GM13977 (cell line): ENCODE measurements around the gene ZAR1.
"Not testable (repeated sequence)": the region's sequence is repeated elsewhere in the genome, so short reads cannot be mapped to it uniquely, and the experiment has no call there.

Experiments
- DNase-seq: peaks from one replicate; pipeline ENCODE4 v3.0.0; 2012; ENCODE audit warnings: low spot score
- in situ Hi-C: fragments of 300-500 bp; cut with MboI; formaldehyde crosslinking; loops from one replicate; pipeline ENCODE4 v1.12.0; 2022; ENCODE audit warnings: low sequenced_read_pairs, low pct_unique_long_range_greater_than_20kb, mixed read lengths, inconsistent platforms; ENCODE audit not compliant: unreplicated experiment
- TF ChIP-seq, protein P1 (sequence below): IDR thresholded peaks from 2 replicates; pipeline ENCODE4 v1.5.1; 2012; ENCODE audit warnings: mild to moderate bottlenecking, control low read depth; ENCODE audit not compliant: insufficient read depth; ENCODE audit errors: extremely low read depth, missing control alignments

Gene ZAR1

DNA sequence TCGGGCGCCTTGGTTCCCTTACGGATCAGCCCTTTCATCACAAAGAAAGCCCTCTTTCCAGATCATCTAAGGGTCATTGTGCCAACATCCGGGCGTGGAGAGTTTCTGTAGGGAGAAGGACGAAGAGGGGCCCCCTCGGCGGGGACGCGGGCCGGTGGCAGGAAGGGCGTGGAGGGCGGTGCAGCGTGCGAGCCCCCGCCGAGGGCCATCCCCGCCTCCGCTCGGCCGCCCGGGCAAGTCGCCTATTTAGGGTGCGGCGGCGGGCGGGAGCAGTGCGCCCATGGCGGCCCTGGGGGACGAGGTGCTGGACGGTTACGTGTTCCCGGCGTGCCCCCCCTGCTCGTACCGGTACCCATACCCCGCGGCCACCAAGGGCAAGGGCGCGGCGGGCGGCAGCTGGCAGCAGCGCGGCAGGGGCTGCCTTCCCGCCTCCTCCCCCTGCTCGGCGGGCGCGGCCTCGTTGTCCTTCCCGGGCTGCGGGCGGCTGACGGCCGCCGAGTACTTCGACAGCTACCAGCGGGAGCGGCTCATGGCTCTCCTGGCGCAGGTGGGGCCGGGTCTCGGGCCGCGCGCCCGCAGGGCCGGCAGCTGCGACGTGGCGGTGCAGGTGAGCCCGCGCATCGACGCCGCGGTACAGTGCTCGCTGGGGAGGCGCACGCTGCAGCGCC, at the start of gene ZAR1:
TSS of gene ZAR1 (plus strand) at position 241 of the 668 bp plus-strand sequence. CDS start at position 281, 40 bp downstream.
- in situ Hi-C loops, result no loop called here
- peak; percentile 60 for DNase-seq
- TF ChIP-seq, protein P1, sequence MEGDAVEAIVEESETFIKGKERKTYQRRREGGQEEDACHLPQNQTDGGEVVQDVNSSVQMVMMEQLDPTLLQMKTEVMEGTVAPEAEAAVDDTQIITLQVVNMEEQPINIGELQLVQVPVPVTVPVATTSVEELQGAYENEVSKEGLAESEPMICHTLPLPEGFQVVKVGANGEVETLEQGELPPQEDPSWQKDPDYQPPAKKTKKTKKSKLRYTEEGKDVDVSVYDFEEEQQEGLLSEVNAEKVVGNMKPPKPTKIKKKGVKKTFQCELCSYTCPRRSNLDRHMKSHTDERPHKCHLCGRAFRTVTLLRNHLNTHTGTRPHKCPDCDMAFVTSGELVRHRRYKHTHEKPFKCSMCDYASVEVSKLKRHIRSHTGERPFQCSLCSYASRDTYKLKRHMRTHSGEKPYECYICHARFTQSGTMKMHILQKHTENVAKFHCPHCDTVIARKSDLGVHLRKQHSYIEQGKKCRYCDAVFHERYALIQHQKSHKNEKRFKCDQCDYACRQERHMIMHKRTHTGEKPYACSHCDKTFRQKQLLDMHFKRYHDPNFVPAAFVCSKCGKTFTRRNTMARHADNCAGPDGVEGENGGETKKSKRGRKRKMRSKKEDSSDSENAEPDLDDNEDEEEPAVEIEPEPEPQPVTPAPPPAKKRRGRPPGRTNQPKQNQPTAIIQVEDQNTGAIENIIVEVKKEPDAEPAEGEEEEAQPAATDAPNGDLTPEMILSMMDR, result no peak

- DNase-seq, in situ Hi-C loops: not testable (repeated sequence)
Measured at GRCh38 chr4:48440914-48441313, 49.1 kb upstream of the ZAR1 start.

GRCh38 chr4:48445704-48446103, 44.3 kb upstream of the ZAR1 start:
- DNase-seq, result no peak
- in situ Hi-C loops, result no loop called here
- TF ChIP-seq, protein P1, result peak; percentile 32

DNA sequence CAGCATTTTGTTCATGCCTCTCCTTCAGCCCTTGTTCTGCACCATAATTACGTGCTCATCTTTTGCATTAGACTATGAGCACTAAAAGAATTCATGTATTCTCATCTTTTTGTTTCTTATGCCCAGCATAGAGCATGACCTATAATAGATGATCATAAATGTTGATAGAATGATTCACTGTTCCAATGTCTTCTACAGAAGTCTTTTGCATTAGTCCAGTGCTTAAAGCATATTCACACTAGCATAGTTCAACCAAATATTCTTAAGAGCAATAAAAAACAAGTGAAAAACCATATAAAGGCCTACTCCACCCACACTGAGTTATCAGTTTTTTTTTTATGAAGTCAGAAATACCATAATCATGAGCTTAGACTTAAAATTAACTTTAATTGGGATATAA, 43.4 kb upstream of the ZAR1 start:
- TF ChIP-seq, protein P1, result no peak
- DNase-seq, result no peak
- in situ Hi-C loops, result no loop called here

DNA sequence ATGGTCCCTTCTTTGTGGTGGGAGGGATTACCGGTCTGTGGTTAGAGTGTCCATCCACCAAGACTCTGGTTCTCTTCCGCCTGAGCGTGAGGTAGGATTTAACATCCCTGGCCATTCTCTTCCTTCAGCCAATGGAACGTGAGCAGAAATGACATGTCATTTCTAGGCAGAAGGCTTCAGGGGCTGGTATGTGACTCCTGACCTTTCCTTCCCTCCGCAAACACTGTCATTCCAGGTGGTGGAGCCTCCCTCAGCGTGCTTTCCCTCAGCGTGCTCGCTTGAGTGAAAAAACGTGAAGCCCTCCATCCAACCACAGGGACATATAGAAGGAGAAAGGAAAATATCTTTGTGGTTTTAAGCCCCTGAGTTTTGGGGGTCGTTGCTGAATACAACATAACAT, 40.9 kb upstream of the ZAR1 start:
- no peak for DNase-seq
- TF ChIP-seq, protein P1, result no peak
- in situ Hi-C loops, result no loop called here

- in situ Hi-C loops, result no loop called here
- TF ChIP-seq, protein P1, result no peak
- no peak for DNase-seq
Measured at GRCh38 chr4:48450740-48451139, 39.3 kb upstream of the ZAR1 start.

GRCh38 chr4:48451656-48452055, 38.4 kb upstream of the ZAR1 start:
- DNase-seq, in situ Hi-C loops: not testable (repeated sequence)

GRCh38 chr4:48454591-48454990, 35.5 kb upstream of the ZAR1 start:
- in situ Hi-C loops, result no loop called here
- DNase-seq, result no peak
- TF ChIP-seq, protein P1, result no peak
